Activated T-helper 9 cell treated with anti-CD3 and anti-CD28 coated beads, Interleukin-2, amount 50 U/mL, for 16 hours (primary cell): ENCODE measurements around the gene SINHCAF.
"Not testable (repeated sequence)": the region's sequence is repeated elsewhere in the genome, so short reads cannot be mapped to it uniquely, and the experiment has no call there.

ENCODE experiments used
- DNase-seq: peaks from one replicate; pipeline ENCODE4 v3.0.0-alpha.2; 2020; ENCODE audit warnings: low read depth

The SINHCAF gene

DNA sequence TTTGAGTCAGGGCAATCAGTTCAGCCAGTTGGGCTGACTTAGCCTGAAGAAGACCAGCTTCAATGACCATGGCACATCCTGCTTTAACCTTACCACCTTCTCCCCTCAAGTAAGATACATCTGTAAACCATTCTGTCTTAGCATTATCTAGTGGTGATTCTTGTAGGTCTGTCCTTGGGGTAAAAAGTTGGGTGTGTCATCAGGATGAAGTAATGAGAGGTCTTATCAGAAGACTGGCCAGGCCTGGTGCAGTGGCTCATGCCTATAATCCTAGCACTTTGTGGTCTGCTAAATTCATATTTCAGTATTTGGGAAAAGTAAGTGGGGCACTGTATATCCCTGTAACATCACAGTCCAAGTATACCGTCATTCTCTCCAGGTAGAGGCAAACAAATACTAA lies 19.1 kb downstream of the SINHCAF start:
- DNase-seq, result no peak

- DNase-seq, result no peak
These were observed 22.5 kb downstream of the SINHCAF start for GRCh38 chr12:31303466-31303865.

- no peak for DNase-seq
These were observed 24.6 kb downstream of the SINHCAF start for GRCh38 chr12:31301311-31301710.

GRCh38 chr12:31300783-31301182 lies 25.2 kb downstream of the SINHCAF start:
- no peak for DNase-seq

DNA sequence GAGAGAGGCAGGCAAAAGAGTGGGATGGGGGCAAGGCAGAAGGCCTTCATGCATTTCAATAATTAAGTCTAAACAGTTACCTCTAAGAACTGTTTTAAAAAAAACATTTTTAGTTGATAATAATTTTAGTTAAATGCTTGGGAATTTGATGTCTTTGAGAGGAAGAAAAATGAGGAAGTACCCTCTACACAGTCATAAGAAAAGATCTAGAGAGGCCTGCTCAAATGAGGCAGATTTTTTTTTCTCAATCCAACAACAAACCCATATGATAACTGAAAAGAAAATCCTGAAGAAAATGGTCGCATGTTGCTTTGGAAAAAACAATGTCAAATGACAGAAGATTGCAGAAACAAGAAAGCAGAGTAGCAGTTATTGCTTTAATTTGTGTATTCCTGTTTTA lies 25.6 kb downstream of the SINHCAF start:
- DNase-seq, result no peak

- DNase-seq, result no peak
These were observed 27.0 kb downstream of the SINHCAF start for GRCh38 chr12:31298922-31299321.

- no peak for DNase-seq
These were observed 27.4 kb downstream of the SINHCAF start for GRCh38 chr12:31298515-31298910.

- DNase-seq, result no peak
These were observed 28.1 kb downstream of the SINHCAF start for GRCh38 chr12:31297572-31298514.

DNA sequence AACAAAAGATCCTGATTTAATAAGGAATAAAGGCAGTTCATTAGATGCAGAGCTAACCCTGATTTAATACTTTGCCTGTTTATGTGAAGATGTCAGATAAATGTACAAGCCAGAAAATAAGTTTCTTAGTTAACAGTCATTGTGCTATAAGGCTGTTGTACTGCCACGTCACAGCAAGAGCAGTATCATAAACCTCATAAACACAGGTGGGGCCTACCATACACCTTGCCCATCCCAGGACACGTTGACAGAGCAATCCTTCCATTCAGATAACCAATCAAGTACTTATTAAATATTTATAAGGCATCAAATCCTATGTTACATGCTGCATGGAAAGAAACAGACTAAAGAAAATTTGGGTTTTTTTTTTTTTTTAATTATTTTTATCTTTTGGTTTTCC lies 36.5 kb downstream of the SINHCAF start:
- DNase-seq, result no peak

DNA sequence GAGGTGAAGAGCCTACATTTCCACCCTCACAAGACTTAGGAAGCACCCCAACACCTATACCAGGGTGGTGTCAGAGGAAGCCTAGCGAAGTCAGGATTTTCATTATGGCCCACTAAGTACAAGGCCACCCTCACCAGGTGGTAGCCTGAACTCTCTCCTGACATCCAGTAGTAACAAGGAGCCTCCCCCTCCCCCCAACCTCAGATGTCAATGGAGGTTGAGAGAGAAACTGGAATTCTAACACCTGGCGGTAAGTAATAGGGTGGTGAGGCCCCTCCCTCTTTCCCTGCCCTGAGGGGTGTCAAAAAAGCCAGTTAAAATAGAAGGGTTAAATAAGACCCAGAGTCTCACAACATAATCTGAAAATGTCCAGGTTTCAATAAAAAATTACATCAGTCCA lies 37.6 kb downstream of the SINHCAF start:
- no peak for DNase-seq

- DNase-seq, result no peak
These were observed 45.8 kb downstream of the SINHCAF start for GRCh38 chr12:31280183-31280582.

DNA sequence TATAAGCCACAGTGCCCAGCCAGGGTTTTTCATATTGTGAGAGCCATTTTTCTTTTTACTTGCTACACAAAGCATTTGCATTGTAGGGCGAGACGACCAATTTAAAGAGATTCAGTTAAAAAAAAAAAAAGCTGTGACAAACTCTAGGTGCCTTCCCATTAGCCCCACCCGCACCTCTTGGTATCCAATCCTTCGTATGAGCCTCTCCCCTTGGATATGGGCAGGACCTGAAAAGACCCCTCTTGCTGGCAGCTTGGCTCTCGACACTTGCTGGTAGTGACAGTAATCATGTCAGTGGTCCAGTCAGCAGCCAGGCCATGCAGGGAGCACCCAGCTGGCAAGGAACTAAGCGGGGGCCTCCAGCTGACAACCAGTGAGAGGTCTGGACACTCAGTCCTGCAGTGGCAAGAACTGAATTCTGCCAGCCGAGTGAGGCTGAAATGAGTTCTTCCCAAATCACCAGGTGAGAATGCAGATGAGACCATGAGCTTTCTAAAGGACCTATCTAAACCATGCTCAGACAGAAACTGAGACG lies 46.5 kb downstream of the SINHCAF start:
- DNase-seq, result no peak

- no peak for DNase-seq
These were observed 47.1 kb downstream of the SINHCAF start for GRCh38 chr12:31278832-31279231.

DNA sequence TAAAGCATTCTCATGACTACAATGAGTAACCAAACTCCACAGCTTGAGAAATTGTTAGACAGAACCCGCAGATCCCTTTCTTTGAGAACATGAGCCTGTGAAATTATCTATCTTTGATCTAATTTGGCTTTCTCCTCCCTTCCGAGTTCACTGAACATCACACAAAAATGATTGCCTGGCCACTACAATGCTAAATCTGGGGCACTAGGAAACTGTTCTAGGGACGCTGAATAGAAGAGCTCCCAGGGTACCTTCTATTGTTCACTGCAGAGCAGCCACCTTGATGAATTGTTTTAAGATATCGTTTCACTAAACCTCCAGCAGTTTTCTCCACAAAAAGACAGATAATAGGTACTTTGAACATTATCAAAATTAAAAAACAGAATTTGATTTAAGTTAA lies 47.5 kb downstream of the SINHCAF start:
- no peak for DNase-seq

- DNase-seq, result no peak
These were observed 48.9 kb downstream of the SINHCAF start for GRCh38 chr12:31277081-31277480.

GRCh38 chr12:31275491-31275890 lies 50.5 kb downstream of the SINHCAF start:
- DNase-seq, result no peak

GRCh38 chr12:31274520-31275300 lies 51.2 kb downstream of the SINHCAF start:
- no peak for DNase-seq

DNA sequence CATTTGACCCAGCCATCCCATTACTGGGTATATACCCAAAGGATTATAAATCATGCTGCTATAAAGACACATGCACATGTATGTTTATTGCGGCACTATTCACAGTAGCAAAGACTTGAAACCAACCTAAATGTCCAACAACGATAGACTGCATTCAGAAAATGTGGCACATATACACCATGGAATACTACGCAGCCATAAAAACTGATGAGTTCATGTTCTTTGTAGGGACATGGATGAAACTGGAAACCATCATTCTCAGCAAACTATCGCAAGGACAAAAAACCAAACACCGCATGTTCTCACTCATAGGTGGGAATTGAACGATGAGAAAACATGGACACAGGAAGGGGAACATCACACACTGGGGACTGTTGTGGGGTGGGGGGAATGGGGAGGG lies 52.2 kb downstream of the SINHCAF start:
- DNase-seq, result not testable (repeated sequence)

GRCh38 chr12:31272607-31273225 lies 53.2 kb downstream of the SINHCAF start:
- DNase-seq, result no peak

DNA sequence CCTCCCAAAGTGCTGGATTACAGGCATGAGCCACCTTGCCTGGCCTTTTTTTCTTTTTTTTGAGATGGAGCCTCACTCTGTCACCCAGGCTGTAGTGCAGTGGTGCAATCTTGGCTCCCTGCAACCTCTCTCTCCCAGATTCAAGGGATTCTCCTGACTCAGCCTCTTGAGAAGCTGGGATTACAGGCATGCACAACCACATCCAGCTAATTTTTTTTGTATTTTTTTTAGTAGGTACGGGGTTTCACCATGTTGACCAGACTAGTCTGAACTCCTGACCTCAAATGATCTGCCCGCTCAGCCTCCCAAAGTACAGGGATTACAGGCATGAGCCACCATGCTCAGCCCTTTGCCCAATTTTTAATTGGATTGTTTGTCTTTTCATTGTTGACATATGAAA lies 58.0 kb downstream of the SINHCAF start:
- no peak for DNase-seq

DNA sequence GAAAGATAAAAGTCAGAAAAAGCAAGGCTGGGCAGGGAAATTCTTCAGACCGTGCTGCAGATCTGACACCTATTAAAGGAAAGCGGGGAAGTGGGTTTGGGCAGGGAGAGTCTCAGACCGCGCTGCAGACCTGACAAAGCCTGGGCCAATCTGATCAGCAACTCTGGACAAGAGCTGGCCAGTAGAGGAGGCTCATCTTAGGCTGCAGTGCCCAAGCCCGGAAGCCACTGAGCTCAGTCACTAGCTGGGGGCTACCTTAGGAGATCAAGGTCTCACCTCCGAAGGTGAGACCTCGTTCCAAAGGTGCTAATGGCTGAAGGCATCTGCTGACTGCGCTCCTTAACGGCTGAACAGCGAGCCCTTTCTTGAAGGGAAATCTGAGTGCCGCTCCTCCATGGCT lies 60.2 kb downstream of the SINHCAF start:
- no peak for DNase-seq

DNA sequence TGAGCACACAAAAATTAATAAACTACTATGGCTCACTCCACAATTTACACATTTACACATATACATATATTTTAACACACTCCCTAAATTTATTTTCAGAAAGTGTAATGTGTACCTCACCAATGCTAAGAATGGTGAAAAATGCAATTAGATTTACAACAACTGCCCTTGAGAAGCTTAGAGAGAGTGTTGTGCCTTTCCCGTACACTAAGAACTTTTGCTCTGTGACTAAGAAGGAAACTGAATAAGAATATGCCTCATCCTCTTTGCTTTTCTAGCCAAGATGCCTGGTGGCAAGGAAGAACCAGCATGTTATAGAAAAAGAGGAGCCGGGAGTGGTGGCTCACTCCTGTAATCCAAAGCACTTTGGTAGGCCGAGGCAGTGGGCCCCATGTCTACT lies 62.3 kb downstream of the SINHCAF start:
- no peak for DNase-seq

GRCh38 chr12:31261744-31262143 lies 64.2 kb downstream of the SINHCAF start:
- DNase-seq, result no peak
